HK-2 (cell line): ENCODE results near the gene HACD2.
"Not testable (repeated sequence)": the region's sequence is repeated elsewhere in the genome, so short reads cannot be mapped to it uniquely, and the experiment has no call there.

Experiments
- DNase-seq: peaks from one replicate; pipeline ENCODE4 v3.0.0-alpha.2; 2018; ENCODE audit not compliant: unreplicated experiment

Gene HACD2

DNA sequence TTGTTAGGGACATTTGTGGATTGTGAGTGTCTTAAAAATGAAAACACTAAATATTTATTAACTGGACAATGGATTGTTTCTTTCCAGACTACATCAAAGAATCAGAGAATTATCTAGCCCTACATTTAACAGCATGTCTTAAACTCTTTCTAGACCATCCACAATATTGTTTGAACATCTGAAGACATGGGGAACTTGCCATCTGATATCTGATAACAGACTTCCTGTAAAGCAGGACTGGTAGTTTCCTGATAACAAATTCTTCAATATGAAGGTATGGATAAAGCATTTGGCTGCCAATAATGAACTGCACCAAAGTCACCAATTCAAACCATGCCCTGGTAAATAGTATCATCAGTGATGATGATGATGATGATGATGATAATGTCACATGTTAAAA lies 26.2 kb upstream of the HACD2 start:
- no peak for DNase-seq

DNA sequence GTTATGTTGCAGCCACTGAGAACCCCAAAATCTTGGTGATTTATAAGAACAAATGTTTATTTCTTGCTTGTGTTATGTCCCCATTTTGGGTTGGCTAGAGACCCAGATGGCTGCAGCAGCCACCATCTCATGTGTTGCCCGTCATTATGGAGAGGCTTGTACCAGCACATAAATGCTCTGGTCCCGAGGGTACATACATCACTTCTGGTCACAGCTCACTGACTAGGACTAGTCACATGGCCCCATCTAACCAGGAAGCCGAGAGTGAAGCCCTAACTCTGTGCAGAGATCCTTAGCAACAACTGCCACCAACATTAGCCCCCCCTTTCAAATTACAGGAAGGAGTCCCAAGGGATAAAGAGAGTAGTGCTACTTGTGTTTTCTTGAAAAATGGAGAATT lies 25.5 kb upstream of the HACD2 start:
- DNase-seq, result peak; percentile 36

- no peak for DNase-seq
Measured at GRCh38 chr3:123609063-123609462, 24.2 kb upstream of the HACD2 start.

DNA sequence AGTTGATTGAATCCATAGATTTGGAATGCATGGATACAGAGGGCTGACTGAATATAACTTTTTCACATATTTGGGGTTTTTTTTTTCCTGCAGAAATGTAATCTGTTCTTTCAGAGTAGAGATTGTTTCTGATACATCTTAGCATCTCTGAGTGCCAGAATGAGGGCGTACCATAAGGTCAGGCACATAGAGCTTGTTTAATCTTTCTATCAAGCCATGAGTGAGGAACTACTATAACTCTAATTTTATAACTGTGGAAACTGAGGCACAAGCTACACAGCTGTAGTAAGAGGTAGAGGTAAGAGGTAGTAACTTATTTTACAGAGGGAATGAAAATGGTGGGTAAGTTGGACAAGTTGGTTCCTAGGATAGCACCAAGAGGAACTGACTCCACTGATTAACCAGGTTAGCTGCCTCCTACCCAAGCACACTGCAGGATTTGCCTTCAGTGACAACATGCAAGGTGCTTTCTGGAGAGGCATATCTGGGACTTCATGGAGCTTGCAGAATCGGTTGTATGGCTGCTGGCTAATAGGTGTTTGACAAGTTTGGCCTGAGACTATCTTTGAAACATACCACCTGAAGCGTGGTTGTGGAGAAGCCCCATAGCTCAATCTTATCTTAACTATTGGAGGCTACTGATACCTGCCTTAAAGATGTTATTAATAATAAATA lies 23.5 kb upstream of the HACD2 start:
- no peak for DNase-seq

- DNase-seq, result no peak
Measured at GRCh38 chr3:123606527-123606926, 21.7 kb upstream of the HACD2 start.

DNA sequence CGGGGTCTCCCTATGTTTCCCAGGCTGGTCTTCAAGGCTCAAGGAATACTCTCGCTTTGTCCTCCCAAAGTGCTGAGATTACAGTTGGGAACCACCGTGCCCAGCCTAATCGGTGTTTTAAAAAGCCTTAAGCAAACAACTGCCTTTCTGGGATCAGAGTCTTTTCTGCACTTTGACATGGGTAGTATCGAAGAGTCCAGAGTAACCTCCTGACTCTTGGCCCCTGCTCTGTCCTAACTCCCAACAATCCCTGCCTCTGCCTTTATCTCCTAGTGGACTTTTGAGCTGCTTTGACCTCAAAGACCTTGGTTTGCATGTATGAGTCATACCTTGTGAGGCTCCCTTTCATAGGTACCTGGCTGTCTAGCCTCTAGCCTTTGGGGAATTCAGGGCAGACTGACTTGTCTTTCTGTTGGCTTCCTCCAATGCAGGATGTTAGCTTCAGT lies 21.0 kb upstream of the HACD2 start:
- peak; percentile 47 for DNase-seq

GRCh38 chr3:123603153-123603552 lies 18.3 kb upstream of the HACD2 start:
- not testable (repeated sequence) for DNase-seq

DNA sequence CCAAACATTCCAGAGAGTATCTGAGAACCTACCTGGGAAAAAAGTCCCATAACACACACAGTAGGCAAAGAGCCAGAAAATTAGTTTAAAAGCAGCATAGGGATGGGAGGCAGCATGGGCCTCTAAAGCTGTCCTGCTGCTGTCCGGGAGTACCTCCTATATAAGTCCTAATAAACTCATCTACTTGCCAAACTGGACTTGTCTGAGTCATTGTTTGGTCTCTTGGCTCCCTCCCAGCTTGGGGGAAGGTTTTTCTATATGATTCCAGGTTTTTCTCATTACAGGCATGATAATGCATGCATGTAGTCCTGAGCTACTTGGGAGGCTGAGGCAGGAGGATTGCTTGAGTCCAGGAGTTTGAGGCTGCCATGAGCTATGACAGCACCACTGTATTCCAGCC lies 17.5 kb upstream of the HACD2 start:
- DNase-seq, result peak; percentile 38

DNA sequence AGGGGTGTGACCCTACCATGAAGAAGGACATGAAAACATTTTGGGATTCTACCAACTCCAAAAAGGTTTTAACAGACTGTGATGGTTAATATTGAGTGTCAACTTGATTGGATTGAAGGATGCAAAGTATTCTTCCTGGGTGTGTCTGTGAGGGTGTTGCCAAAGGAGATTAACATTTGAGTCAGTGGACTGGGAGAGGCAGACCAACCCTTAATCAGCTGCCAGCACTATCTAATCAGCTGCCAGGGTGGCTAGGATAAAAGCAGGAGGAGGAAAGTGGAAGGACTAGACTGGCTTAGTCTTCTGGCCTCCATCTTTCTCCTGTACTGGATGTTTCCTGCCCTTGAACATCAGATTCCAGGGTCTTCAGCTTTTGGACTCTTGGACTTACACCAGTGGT lies 16.0 kb upstream of the HACD2 start:
- DNase-seq, result not testable (repeated sequence)

DNA sequence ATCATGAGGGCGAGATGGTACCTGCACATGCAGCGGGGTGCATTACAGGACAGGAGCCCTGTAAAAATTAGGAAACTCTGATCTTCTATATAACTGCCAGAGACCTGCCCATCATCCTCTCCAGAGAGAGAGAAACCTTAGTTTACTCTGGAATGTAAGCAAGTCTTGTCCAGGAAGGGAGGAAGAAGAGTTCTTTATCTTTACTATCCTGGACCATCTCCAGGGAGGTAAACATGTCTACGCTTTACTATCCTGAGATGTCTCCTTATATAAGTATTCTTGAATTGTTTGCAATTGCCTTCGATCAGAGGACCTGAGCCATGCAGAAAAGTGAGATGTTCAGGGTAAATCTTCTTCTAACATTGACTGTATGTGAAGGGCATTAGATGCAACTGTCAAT lies 12.7 kb upstream of the HACD2 start:
- no peak for DNase-seq

DNA sequence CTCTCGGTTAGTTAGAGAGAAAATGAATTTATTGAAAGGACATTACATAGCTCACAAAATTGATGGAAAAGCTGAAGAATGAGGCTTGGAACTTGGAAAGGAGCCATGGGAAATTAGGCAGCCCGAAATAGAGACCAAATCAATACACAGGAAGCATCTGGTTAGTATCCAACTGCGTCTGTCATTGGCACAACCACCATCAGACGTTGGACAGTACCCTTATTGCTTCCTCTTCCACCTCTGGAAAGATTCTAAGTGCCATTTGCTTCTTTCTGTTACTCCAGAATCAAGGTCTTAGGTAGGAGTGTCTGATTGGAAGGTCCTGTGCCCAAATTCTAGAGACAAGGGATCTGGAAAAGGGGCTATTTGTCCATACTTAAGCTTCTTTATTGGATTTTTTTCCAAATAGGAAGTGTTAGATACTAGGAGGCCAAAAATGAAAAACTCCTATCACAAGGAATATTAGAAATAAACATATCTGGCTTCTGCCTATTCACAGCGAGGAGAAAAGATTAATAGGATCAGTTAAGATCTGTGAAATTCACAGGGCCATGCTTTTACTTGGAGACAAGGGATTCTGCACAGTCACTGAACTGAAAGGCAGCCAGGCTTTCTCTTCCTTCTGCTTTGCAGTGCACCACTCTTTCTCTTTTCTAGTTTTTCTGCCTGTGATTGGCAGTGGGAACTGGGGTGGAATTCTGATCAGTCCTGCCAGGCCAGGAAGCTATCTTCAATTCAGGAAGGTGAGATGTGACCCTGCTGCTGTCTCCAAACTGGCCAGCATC lies 10.7 kb upstream of the HACD2 start:
- DNase-seq, result no peak

GRCh38 chr3:123593381-123593780 lies 8.5 kb upstream of the HACD2 start:
- DNase-seq, result no peak

DNA sequence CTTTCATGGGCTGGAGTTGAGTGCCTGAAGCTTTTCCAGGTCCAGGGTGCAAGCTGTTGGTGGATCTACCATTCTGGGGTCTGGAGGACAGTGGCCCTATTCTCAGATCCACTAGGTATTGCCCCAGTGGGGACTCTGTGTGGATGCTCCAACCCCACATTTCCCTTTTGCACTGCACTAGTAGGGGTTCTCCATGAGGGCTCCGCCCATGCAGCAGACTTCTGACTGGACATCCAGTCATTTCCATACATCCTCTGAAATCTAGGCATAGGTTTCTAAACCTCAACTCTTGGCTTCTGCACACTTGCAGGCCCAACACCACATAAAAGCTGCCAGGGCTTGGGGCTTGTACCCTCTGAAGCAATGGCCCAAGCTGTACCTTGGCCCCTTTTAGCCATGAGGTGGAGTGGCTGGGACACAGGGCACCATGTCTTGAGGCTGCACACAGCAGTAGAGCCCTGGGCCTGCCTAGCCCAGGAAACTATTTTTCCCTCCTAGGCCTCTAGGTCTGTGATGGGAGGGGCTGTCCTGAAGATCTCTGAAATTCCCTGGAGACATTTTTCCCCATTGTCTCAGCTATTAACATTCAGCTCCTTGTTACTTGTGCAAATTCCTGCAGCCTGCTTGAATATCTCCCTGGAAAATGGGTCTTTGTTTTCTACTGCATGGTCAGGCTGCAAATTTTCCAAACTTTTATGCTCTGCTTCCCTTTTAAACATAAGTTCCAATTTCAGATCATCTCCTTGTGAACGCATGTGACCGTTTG lies 6.0 kb upstream of the HACD2 start:
- DNase-seq, result no peak

DNA sequence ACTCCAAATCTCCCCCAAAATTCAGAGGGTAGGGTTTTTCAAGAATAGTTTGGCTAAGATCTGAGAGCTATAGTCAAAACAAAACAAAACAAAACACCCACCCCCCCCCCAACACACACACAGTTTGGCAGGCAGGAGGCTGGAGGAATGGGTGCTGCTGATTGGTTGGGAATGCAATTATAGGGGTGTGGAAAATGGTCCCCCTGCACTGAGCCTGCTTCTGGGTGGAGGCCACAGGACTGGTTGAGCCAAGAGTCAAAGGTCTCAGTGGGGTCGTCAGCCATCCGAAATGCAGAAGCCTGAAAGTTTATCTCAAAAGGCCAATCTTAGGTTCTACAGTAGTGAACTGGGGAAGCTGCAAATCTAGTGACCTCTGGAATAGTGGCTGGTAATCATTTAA lies 2.5 kb upstream of the HACD2 start:
- DNase-seq, result no peak

GRCh38 chr3:123586968-123587367 lies 2.1 kb upstream of the HACD2 start:
- DNase-seq, result no peak

GRCh38 chr3:123586131-123586530 lies 1.3 kb upstream of the HACD2 start:
- DNase-seq, result peak; percentile 68

DNA sequence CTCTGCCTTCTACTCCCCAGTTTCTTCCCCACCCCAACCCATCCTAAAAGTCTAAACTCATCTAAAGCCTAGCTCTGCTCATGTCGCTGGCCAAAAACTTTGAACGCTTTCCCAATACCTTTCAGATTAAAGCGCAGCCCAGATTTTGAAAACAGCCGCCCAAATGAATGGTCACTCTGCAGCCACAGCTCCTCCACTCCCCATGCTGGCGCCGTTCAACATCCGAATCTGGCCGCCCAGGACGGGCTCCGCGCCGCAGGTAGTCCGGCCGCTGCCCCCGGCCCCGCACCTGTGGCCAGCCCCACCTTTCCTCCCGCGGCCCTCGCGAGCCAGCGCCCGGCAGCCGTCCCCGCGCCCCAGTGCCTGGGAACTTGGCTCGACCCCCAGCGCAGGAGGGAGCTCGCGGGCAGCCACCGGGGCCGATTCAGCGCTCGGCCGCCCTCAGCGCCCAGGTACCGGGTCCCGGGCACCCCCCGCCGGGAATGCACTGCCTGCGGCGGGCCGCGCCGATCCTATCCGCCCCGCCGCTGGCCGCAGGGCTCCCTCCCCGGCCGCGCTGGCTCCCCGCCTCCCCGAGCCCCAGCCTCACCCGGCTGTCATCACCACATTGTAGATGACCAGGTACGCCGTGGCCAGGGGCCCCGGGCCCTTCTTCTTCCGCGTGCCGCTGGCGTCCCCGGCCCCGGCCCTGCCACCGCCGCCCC lies 417 bp downstream of the HACD2 start:
- DNase-seq, result no peak

DNA sequence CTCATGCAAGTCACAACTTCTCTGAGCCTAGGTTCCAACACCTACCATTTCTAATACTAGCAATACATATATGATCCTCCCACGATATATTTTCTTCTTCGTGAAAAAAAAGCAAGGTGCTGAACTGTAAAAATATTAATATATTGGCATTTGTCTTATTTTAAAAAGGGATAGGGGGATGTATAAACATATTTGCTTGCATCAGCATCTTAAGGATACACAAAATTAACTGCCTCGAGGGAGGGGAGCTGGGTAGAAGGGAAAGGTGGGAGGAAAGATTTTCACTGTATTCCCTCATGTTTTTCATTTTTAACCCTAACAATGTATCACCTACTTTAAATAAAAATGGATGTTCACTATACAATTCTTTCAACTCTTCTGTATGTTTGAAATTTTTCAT lies 1.3 kb downstream of the HACD2 start:
- no peak for DNase-seq

GRCh38 chr3:123582315-123582714 lies 2.5 kb downstream of the HACD2 start:
- DNase-seq, result no peak

GRCh38 chr3:123576122-123576521 lies 8.7 kb downstream of the HACD2 start:
- DNase-seq, result no peak

- DNase-seq, result no peak
Measured at GRCh38 chr3:123571973-123572365, 12.9 kb downstream of the HACD2 start.
